C4-2B (cell line): ENCODE results near the gene SACS.

Source experiments
- H3K27ac ChIP-seq: fragments of 450-650 bp; 2 replicates; pipeline ENCODE4 v1.5.1; 2017
- CTCF ChIP-seq: fragments of 450-650 bp; conservative IDR thresholded peaks from 2 replicates; pipeline ENCODE4 v1.5.1; 2017; ENCODE audit warnings: mild to moderate bottlenecking
- ZFX ChIP-seq: fragments of 450-650 bp; IDR thresholded peaks from 2 replicates; pipeline ENCODE4 v1.6.1; 2017

The SACS gene

GRCh38 chr13:23330356-23330755 lies 103.1 kb downstream of the SACS start:
- no peak overlapping the region for H3K27ac ChIP-seq
- TF ChIP-seq ZFX (no peak), CTCF (no peak)

- TF ChIP-seq ZFX (no peak), CTCF (no peak)
- no peak overlapping the region for H3K27ac ChIP-seq
Measured at GRCh38 chr13:23325191-23325590, 108.3 kb downstream of the SACS start.

GRCh38 chr13:23323946-23324709 lies 109.4 kb downstream of the SACS start:
- TF ChIP-seq ZFX (no peak), CTCF (no peak)
- no peak overlapping the region for H3K27ac ChIP-seq

- no peak overlapping the region for H3K27ac ChIP-seq
- TF ChIP-seq CTCF = no peak
- TF ChIP-seq ZFX = no peak
Measured at GRCh38 chr13:23322353-23323336, 110.9 kb downstream of the SACS start.

- no peak overlapping the region for H3K27ac ChIP-seq
- TF ChIP-seq ZFX = no peak
- TF ChIP-seq CTCF = no peak
Measured at GRCh38 chr13:23321535-23322241, 111.8 kb downstream of the SACS start.

DNA sequence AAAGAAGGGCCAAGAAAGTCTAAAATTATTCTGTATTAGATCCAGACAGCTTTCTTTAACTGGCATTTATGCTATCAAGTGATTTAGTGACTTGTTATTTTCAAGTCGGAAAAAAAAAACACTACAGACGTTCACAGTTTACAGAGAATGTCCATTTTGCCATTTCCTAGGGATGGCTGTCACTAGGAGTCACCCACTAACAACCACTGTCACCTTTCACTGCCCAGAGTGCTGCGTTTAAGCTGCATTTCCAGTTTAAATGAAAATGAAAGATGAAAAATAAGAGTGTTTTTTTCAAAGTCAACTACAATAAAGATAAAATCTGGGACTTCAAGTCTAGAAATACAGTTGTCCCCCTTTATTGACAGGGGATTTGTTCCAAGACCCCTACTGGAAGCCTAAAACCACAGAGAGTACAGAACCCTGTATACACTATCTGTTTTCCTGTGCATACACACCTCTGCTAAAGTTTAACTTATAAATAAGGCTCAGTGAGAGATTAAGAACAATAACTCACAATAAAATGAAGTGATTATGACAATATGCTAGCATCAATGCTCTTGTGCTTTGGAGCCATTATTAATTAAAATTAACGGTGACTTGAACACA lies 112.5 kb downstream of the SACS start:
- H3K27ac ChIP-seq = no peak overlapping the region
- no peak for TF ChIP-seq ZFX
- TF ChIP-seq CTCF = no peak
